ENCODE data around the gene CEP135. TPM values are rescaled to one million over a fixed set of nuclear protein-coding genes. Genes with fewer than 3 reads are reported as not detected.

The CEP135 gene
- total RNA-seq, 1 experiment from 2014 or later: 10.5 TPM

GRCh38 chr4:56042225-56042624 lies 93.5 kb downstream of the CEP135 start:
- Histone ChIP-seq H3K36me3 (ENCODE audit: control insufficient read depth, insufficient read depth, low read length) (no peaks in the 10 kb centered on the region), H3K9me3 (no peaks in the 10 kb centered on the region), H3K27me3 (replicated peaks; ENCODE audit: control insufficient read depth, insufficient read depth, low read length) (no peaks in the 10 kb centered on the region), H3K4me1 (no peaks in the 10 kb centered on the region), H3K4me3 (ENCODE audit: low read depth, low read length) (no peak overlapping the region)
- peaks cover 2% of the 10 kb centered on the region for H3K27me3 Mint-ChIP-seq (ENCODE audit: insufficient read depth, unreplicated experiment)
- no peak for TF ChIP-seq CTCF (IDR thresholded peaks at IDR 0.05; ENCODE audit: insufficient read depth in 1 of 2, low read depth in 1 of 2, low read length in 1 of 2, severe bottlenecking in 1 of 2, unreplicated experiment in 1 of 2)
- ChIA-PET CTCF (no interaction called here), POLR2A (no interaction called here)
- no peak overlapping the region for H3K4me3 Mint-ChIP-seq (ENCODE audit: unreplicated experiment)
- no peaks in the 10 kb centered on the region for H3K36me3 Mint-ChIP-seq (ENCODE audit: insufficient read depth, unreplicated experiment)
- H3K27ac Mint-ChIP-seq (ENCODE audit: unreplicated experiment): no peak overlapping the region
- no peak for DNase-seq
- H3K4me1 Mint-ChIP-seq (ENCODE audit: low read depth, unreplicated experiment): peaks cover 7% of the 10 kb centered on the region
- intact Hi-C loops (cut with micrococcal nuclease; ENCODE audit: unreplicated experiment): no loop called here
- peaks cover 2% of the 10 kb centered on the region for H3K9me3 Mint-ChIP-seq (ENCODE audit: unreplicated experiment)
- no TSS peak for BruUV-seq (replicated peaks)

- DNase-seq: no peak
- H3K36me3 ChIP-seq (ENCODE audit: control insufficient read depth, insufficient read depth, low read length): no peaks in the 10 kb centered on the region
- Mint-ChIP-seq H3K27me3 (ENCODE audit: insufficient read depth, unreplicated experiment) (peaks cover 2% of the 10 kb centered on the region), H3K4me1 (ENCODE audit: low read depth, unreplicated experiment) (peaks cover 7% of the 10 kb centered on the region), H3K9me3 (ENCODE audit: unreplicated experiment) (no peaks in the 10 kb centered on the region), H3K36me3 (ENCODE audit: insufficient read depth, unreplicated experiment) (no peaks in the 10 kb centered on the region), H3K27ac (ENCODE audit: unreplicated experiment) (no peak overlapping the region), H3K4me3 (ENCODE audit: unreplicated experiment) (peak overlapping the region; percentile 76)
- ChIA-PET CTCF (no interaction called here), POLR2A (no interaction called here)
- H3K4me3 ChIP-seq (ENCODE audit: low read depth, low read length): peak overlapping the region; percentile 86
- no peaks in the 10 kb centered on the region for H3K27me3 ChIP-seq (replicated peaks; ENCODE audit: control insufficient read depth, insufficient read depth, low read length)
- no peaks in the 10 kb centered on the region for H3K9me3 ChIP-seq
- no TSS peak for BruUV-seq (replicated peaks)
- no peaks in the 10 kb centered on the region for H3K4me1 ChIP-seq
- no peak for TF ChIP-seq CTCF (IDR thresholded peaks at IDR 0.05; ENCODE audit: insufficient read depth in 1 of 2, low read depth in 1 of 2, low read length in 1 of 2, severe bottlenecking in 1 of 2, unreplicated experiment in 1 of 2)
- intact Hi-C loops (cut with micrococcal nuclease; ENCODE audit: unreplicated experiment): loop anchor here (2.0 kb wide), 1 partner anchor 252 kb away; no protein-coding TSS in a partner anchor
Measured at GRCh38 chr4:56048383-56048701, 99.6 kb downstream of the CEP135 start.

DNA sequence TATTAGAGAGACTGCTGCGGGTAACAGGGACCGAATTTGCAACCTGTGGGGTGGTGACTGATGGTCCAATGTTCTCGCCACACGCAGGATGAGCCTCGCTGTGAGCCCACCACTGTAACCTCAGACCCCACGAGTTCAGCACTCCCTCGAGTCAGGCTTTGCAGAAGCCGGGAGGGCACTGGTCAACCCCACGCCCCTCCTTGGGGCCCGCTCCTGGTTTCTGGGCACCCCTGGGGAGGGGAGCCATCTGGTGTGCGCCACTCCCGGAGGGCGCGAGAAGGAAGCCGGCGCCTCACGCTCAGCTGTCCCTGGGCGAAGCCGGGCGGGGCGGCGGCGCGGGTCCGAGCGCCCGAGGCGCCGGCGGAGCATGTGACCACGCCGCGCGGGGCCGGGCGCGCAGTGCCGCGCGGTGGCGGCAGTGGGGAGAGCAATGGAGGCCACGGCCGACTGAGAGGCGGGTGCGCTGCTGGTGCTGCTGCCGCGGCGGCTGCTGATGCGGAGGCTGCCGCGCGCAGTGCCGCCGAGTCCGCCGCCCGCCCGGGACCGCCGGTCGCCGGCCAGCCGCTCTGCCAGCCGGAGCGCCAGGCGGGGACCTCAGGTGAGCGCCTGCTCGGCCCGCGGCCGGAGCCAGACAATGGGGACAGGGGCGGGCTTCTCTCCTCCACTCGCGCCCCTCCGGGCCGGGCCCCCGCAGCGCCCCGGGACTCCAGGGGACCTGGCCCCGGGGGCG lies 100.1 kb downstream of the CEP135 start:
- peak overlapping the region; percentile 76 for H3K4me3 Mint-ChIP-seq (ENCODE audit: unreplicated experiment)
- H3K27ac Mint-ChIP-seq (ENCODE audit: unreplicated experiment): peak overlapping the region; percentile 37
- DNase-seq: peak; percentile 55 to 84
- no TSS peak for BruUV-seq (replicated peaks)
- H3K4me3 ChIP-seq (ENCODE audit: low read depth, low read length): peak overlapping the region; percentile 86
- TF ChIP-seq CTCF (IDR thresholded peaks at IDR 0.05; ENCODE audit: insufficient read depth in 1 of 2, low read depth in 1 of 2, low read length in 1 of 2, severe bottlenecking in 1 of 2, unreplicated experiment in 1 of 2): no peak
- peaks cover 2% of the 10 kb centered on the region for H3K27me3 Mint-ChIP-seq (ENCODE audit: insufficient read depth, unreplicated experiment)
- no peaks in the 10 kb centered on the region for H3K4me1 ChIP-seq
- no peaks in the 10 kb centered on the region for H3K9me3 Mint-ChIP-seq (ENCODE audit: unreplicated experiment)
- no peaks in the 10 kb centered on the region for H3K36me3 Mint-ChIP-seq (ENCODE audit: insufficient read depth, unreplicated experiment)
- H3K36me3 ChIP-seq (ENCODE audit: control insufficient read depth, insufficient read depth, low read length): no peaks in the 10 kb centered on the region
- H3K27me3 ChIP-seq (replicated peaks; ENCODE audit: control insufficient read depth, insufficient read depth, low read length): no peaks in the 10 kb centered on the region
- CTCF ChIA-PET: interaction anchor here (0.6 to 1.5 kb wide), 2 partner anchors 100 to 118 kb away, joined by 3 to 6 read pairs; partner anchors contain the start of gene CEP135
- H3K9me3 ChIP-seq: no peaks in the 10 kb centered on the region
- POLR2A ChIA-PET: no interaction called here
- H3K4me1 Mint-ChIP-seq (ENCODE audit: low read depth, unreplicated experiment): peaks cover 7% of the 10 kb centered on the region
- intact Hi-C loops (cut with micrococcal nuclease; ENCODE audit: unreplicated experiment): loop anchor here (1.0 to 2.0 kb wide), 2 partner anchors 100 to 252 kb away; no protein-coding TSS in a partner anchor

Data from Caco-2 (cell line).